HCEC 1CT (cell line): ENCODE measurements around the gene TYROBP.
"Not testable (repeated sequence)": the region's sequence is repeated elsewhere in the genome, so short reads cannot be mapped to it uniquely, and the experiment has no call there.

ENCODE experiments used
- DNase-seq: peaks from one replicate; pipeline ENCODE4 v3.0.0-alpha.2; 2017

The TYROBP gene

DNA sequence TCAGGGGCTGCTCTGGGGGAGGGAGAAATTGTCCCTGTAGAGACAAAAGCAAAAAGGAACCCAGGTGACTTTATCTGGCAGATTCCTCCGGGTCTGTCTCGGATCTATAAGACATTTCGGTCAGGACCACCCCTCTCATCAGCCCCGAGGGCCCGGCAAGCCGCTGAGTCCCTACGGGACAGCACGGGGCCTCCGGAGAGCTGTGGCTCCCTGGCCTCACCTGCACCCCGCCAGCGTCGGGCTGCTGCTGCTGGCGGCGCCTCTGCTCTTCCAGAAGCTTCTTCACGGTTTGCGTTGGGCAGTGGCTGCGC lies 9.6 kb downstream of the TYROBP start:
- no peak for DNase-seq

DNA sequence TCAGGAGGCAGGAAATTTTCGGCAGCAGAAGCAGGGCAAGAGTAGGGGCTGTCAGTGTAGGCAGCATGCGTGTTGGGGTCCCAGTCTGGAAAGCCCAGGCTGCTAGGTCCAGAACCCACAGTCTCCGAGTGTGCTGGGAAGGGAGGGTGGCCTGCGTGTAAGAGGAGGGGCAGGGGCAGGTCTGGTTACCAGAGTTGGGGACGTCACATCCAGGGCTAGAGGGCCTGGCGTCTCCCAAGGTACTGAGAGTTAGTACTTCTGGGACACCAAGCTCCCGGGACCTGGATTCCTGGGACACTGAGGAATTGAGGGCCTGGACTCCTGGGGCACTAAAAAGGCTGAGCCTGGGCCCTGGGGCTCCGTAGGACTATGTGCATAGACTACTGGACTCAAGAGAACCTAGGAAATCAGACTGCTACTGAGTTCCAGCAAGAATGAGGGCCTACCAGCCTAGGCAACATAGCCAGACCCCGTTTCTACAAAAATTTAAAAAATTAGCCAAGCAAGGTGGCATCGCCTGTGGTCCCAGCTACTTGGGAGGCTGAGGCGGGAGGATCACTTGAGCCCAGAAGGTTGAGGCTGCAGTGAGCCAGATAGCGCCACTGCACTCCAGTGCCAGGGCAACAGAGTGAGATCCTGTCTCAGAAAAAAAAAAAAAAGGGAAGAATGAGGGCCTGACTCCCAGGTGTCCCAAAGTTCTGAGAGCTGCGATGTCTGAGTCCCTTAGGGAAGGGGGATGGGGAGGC lies 10.2 kb downstream of the TYROBP start:
- DNase-seq, result no peak

DNA sequence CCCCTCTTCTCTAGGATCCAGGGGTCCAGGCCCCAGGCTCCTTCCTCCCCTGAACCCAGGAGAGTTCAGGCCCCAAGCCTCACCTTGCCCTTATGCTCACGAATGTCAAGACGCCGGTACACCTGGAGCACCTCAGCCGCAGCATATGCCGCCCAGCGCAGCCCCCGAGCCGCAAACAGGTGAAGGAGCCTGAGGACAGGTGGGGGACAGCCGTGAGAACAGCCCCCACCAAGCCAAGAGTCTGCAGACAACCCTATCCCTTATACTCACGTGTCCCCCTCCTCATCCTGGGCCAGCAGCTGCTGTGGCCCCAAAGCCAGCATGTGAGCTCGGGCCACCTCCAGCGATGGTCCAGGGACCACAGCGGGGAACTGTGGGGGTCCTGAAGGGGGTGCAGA lies 11.5 kb downstream of the TYROBP start:
- DNase-seq, result no peak

DNA sequence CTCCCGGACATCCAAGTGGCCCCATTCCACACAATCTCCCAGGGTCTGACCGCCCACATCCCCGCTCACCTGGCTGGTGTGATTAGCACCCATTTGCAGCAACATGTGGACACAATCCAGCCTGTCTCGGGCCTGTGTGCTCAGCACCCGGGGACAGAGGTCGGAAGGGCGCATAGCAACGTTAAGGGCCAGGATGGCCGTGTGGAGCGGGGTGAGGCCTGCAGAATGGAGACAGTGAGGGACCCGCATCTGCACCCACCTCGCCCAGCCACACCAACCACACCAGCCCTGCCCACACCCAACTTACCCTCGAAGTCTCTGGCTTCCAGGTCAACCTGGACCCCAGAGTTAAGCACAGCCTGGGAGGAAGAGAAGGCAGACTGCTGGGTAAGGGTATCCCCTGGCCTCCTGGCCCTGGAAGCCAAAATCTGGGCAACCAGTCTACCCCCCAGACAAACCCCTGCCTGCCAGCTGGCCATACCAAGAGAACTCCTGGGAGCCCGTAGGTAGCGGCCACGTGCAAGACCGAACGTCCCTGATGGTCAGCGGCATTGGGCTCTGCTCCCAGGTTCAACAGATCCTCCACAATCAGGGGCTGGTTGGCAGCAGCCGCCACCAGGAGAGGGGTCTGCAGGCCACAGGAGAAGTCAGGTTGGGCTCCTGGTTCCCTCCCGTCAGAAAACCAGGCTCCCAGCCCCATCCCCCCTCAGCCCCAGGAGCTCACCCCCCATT lies 12.0 kb downstream of the TYROBP start:
- DNase-seq, result no peak

DNA sequence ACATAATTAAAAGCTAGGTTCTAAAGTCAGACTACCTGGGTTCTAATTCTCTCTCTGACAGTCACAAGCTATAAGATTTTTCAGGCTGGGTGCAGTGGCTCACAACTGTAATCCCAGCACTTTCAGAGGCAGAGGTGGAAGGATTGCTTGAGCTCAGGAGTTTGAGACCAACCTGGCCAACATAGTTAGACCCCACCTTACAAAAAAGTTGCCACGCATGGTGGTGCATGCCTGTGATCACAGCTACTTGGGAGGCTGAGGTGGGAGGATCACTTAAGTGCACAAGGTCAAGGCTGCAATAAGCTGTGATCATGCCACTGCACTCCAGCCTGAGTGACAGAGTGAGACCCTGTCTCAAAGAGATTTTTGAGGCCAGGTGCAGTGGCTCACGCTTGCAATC lies 13.8 kb downstream of the TYROBP start:
- DNase-seq, result no peak

DNA sequence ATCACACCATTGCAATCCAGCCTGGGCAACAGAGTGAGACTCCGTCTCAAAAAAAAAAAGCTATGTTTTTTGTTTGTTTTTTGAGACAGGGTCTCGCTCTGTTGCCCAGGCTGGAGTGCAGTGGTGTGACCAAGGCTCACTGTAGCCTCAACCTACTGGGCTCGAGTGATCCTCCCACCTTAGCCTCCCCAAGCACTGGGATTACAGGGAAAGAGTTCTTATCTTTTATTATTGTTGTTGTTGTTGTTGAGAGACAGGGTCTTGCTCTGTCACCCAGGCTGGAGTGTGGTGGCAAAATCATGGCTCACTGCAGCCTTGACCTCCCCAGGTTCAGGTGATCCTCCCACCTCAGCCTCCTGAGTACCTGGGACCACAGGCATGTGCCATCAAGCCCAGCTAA lies 16.3 kb downstream of the TYROBP start:
- DNase-seq, result not testable (repeated sequence)

DNA sequence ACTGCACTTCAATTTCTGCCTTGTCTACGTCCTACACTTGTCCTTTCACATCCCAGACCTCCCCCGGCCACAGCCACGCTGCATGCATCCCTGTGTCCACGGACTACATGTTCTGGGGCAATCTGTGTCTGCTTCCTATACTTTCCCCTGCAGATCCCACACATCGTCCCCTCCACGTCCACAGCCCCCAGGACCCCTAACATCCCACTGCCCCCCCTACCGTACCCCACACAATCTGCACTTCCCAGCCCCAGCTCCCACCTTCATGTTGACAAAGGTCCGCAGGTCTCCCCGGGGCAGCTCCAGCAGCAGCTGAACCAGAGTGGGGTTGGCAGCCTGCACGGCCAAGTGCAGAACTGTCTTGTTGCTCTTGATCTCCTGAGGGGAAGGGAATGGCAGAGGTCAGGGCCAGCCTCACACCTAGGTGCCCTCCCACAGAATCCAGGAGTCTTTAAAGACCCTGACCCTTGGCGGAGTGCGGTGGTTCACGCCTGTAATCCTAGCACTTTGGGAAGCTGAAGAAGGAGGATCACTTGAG lies 17.9 kb downstream of the TYROBP start:
- no peak for DNase-seq

DNA sequence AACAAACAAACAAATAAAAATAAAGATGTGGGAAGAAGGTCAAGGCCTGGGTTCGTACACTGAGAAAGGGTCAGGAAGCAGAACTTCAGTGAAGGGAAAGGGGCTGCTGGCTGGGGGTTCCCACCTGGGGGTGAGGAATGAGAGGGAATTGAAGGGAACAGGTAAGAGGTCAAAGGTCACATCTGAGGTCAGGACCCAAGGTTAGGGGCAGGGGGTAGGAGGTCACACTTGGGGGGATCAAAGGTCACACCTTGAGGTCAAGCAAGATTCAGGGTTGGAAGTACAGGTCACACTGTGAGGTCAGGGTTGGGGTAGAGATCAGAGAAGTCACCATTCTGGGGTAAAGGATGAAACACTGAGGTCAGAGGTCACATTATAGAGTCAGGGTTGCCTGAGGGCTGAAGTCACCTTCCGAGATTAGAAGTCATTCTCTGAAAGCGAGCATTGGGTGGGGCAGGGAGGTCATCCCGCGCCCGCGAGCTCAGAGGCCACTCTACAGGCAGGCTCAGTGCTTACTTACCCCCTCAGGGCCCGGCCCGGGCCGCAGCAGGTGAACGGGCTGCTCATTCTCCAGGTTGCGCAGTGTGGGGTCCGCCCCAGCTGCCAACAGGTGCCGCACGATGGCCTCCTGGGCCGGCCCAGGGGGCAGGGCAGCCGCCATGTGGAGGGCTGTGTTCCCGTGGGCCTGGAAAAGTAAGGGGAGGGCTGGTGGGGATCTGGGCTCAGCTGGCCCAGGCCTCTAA lies 18.6 kb downstream of the TYROBP start:
- no peak for DNase-seq

DNA sequence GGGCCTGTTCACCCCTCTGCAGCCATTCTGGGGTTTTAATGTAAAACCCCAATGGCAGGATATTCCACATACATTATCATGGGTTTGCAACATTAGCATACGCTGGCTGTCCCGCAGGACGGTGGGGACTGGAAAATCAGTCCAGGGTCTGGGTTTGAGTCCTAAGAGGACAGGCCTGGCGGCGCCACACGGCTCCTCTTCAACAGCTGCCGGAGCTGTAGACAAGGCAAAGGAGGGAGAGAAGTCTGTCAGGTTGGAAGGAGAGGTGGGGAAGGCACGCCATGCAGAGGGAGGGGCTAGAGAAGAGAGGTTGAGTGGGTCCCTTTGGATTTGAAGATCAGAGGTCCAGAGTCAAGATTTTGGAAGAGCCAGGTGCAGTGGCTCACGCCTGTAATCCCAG lies 19.7 kb downstream of the TYROBP start:
- DNase-seq, result no peak

DNA sequence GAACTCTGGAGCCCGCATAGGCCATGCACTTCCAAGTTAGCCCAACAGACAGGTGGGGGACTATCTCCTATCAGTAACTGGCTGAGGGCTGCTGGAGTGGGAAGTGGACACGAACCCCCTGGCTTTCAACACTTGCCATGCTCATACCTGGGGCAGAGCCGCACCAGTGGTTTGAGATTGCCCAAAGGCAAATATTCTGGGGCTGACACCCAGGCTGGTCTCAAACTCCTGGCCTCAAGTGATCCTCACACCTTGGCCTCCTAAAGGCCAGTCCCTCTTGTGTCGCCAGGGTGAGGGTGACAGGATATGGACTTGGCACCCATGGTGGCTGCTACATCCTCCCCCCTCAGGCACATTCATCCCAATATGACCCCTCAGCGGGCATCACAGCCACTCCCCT lies 20.9 kb downstream of the TYROBP start:
- DNase-seq, result no peak

DNA sequence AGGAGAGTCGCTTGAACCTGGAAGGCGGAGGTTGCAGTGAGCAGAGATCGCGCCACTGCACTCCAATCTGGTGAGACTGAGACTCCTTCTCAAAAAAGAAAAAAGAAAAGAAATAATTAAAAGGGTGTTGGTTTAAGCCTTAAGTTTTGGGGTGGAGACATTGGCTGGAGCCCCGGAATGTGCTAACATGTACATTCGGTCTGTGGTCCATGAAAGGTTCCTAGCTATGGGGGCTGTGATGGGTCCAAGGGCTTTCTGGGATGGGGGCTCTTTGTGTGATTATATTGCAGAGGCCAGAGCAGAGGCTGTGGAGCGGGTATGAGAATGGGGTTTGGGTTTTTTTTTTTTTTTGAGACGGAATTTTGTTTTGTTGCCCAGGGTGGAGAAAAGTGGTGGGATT lies 22.2 kb downstream of the TYROBP start:
- no peak for DNase-seq

DNA sequence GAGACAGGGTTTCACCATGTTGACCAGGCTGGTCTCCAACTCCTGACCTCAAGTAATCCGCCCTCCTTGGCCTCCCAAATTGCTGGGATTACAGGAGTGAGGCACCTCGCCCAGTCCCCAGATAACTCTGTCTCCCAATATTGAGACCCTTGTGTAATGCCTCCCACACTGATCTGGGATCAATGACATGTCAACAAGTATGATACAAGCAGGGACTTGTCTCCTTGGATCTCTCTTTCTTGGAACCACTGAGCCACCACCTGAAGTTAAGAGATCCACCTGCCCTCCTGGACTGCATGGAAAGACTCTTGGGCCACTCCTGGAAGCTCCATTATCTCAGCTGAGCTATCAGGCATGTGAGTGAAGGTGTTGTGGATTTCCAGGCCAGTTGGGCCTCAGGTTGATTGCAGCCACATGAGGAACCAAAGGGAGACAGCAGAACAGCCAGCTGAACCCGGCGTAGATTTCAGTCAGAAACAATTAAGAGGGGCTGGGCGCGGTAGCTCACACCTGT lies 22.8 kb downstream of the TYROBP start:
- no peak for DNase-seq

DNA sequence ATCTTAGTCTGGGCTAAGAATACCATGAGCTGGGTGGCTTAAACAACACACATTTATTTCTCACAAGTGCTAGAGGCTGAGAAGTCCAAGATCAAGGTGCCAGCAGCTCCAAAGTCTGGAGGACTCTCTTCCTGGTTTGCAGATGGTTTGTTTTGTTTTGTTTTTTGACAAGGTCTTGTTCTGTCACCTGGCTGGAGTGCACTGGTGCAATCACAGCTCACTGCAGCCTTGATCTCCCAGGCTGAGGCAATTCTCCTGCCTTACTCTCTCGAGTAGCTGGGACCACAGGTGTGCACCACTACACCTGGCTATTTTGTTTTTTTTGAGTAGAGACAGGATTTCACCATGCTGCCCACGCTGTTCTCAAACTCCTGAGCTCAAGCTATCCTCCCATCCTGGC lies 24.2 kb downstream of the TYROBP start:
- no peak for DNase-seq

DNA sequence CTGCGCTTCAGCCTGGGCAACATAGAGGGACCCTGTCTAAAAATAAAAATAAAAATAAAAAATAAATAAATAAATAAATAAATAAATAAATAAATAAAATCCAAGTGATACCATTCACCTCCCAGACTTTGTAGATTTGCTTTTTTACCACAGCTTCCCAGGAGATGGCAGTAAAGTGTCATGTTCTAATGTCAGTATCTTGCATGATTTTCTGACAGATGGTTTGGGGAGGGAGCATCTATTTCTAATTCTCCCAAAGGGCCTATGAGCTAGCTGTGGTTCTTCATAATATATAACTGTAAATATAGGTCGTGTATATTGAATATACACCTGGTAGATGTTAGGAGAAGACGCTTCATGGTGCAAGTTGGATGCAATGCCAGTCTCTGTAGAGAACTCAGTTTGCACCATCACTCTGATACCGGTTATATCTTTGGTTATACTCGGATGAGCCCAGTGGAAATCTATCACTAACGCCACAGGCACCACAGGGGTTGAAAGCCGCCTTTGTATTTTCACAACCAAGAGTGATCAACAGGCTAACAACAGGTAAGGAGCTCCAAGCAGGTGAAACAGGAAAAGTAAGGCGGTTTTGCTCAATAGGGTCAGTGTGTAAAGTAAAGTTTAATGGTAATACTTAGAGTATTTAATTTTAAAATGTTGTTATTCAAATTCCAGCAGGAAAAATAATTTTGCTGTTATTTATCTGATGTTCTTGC lies 25.8 kb downstream of the TYROBP start:
- DNase-seq, result peak; percentile 62

DNA sequence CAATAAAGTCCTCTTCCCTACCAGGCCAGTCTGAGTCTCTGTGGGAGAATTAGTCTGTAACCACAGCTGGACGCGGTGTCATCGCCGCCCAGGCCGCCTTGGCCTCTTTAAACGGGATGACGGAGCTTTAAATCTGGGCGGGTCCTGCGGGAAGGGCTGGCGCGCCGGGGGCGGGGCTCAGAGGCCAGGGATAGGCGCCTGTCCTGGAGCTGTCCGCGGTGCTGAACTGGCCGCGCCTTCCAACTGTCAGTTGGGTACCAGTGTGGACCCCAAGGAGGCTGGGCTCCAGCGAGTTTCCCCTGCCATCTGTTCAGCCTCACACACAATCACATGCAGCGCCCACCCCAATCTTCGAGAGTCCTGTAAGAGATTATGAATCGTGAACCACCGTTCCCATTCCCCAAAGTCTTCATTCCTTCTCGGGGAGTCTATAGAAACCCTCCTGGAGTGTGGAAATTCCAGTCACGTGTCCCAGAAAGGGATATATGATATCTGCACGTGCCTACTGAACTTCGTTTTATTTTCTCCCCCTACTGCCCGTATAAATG lies 28.3 kb downstream of the TYROBP start:
- DNase-seq, result peak; percentile 90

DNA sequence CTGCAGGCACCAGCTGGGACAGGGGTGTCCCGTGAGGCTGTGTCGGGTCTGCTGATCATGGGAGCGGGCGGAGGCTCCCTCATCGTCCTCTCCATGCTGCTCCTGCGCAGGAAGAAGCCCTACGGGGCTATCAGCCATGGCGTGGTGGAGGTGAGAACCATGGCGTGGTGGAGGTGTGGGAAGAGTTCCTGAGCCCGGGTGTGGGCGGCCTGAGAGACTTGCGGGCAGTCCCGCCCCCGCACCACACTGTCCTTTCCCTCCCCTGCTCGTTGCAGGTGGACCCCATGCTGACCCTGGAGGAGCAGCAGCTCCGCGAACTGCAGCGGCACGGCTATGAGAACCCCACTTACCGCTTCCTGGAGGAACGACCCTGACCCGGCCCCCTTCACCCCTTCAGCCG lies 29.0 kb downstream of the TYROBP start:
- DNase-seq, result no peak

DNA sequence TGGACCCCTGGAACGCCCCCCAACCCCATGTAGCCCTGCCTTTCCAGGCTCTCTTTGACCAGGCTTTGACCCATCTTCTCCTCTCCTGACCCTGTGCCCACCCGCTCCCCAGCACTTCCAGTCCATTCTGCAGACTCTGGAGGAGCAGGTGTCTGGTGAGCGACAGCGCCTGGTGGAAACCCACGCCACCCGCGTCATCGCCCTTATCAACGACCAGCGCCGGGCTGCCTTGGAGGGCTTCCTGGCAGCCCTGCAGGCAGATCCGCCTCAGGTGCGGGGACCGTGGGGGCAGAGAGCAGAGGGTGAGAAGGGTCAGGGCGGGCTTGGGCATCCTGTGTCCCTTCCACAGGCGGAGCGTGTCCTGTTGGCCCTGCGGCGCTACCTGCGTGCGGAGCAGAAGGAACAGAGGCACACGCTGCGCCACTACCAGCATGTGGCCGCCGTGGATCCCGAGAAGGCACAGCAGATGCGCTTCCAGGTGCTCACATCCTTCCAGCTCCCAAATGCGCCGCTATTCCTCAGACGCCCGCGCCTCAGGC lies 33.6 kb downstream of the TYROBP start:
- DNase-seq, result no peak

DNA sequence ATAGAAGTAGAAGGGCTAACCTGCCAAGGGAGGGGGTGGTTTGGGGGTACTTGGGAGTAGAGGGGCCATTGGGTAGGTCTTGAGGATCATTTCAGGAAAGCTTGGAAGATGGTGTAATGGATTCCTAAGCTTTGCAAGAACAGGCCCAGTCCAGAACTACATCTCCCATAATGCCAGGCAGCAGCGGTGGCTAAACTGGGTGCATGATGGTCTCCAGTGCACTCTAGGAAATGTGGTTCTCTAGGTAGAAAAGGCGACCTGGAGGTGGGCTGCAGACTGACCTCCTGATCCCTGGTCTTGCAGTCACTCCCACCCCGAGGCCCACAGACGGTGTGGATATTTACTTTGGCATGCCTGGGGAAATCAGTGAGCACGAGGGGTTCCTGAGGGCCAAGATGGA lies 35.9 kb downstream of the TYROBP start:
- no peak for DNase-seq

DNA sequence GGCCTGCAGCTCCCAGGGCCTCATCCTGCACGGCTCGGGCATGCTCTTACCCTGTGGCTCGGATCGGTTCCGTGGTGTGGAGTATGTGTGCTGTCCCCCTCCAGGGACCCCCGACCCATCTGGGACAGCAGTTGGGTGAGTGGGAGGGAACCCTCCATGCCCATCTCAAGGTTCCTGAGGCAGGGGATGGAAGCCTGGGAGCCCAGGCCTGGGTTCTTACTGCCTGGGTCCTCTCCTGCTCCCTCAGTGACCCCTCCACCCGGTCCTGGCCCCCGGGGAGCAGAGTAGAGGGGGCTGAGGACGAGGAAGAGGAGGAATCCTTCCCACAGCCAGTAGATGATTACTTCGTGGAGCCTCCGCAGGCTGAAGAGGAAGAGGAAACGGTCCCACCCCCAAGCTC lies 36.5 kb downstream of the TYROBP start:
- DNase-seq, result no peak

DNA sequence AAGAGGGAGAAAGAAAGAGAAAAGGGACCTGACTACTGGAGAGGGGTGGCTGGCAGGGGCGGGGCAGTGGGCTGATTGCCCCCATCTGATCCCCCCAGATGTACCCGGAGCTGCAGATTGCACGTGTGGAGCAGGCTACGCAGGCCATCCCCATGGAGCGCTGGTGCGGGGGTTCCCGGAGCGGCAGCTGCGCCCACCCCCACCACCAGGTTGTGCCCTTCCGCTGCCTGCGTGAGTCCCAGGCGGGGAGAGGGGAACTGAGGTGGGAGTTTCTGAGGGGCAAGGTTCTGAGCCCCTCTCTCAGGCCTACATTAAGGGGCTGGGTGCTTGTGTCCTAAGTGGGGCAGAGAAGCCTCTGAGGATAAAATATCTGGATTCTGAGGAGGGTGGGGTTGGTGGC lies 37.3 kb downstream of the TYROBP start:
- DNase-seq, result no peak

DNA sequence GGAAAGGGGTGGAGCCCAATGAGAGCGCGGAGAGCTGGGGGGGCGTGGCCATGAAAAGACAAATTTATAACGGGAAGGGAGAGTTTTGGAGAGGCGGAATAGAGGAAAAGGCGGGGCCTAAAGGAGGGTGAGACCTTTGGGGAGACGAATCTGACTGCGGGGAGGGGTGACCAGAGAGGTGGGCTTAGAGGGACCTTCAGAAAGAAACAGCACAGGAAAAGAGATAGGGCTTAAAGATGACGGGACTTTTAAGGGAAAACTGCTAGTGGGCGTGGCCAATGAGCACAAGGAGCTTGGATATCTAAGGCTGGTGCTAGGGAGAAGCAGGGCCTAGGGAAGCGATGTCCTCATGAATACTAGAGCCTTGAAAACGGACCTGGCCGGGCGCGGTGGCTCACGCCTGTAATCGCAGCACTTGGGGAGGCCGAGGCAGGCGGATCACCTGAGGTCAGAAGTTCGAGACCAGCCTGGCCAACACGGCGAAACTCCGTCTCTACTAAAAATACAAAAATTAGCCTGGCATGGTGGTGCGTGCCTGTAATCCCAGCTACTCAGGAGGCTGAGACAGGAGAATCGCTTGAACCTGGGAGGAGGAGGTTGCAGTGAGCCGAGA lies 37.9 kb downstream of the TYROBP start:
- DNase-seq, result peak; percentile 27
